Keratinocyte (primary cell): ENCODE measurements around the gene GPSM1. TPM values are rescaled to one million over a fixed set of nuclear protein-coding genes. Genes with fewer than 3 reads are reported as not detected.

Experiments used
- DNase-seq: peaks from one replicate; pipeline ENCODE4 v3.0.0-alpha.2; 2011; ENCODE audit warnings: low read depth, missing footprints, low spot score
- FAIRE-seq: peaks from 2 replicates; lab custom pipeline; 2011; peaks lifted over from hg19 to GRCh38; lab: Jason Lieb, UNC
- H2AFZ ChIP-seq: 2 replicates; pipeline ENCODE4 v1.6.0; 2012; ENCODE audit warnings: low read length, control low read depth, inconsistent platforms; ENCODE audit not compliant: control insufficient read depth
- H3K27ac ChIP-seq: 2 replicates; pipeline ENCODE4 v1.5.1; 2011; ENCODE audit warnings: low read length; ENCODE audit not compliant: control insufficient read depth, insufficient read depth
- H3K27me3 ChIP-seq: 3 replicates; pipeline ENCODE4 v1.6.0; 2011; ENCODE audit warnings: low read length; ENCODE audit not compliant: control insufficient read depth, insufficient read depth; ENCODE audit errors: extremely low read depth
- H3K36me3 ChIP-seq, 2 experiments: 2 replicates in 1 of 2; 3 replicates in 1 of 2; pipeline ENCODE4 v1.5.1; 2011; ENCODE audit warnings: low read length in 2 of 2, mild to moderate bottlenecking in 1 of 2; ENCODE audit not compliant: control insufficient read depth in 2 of 2, insufficient read depth in 2 of 2; ENCODE audit errors: extremely low read depth in 1 of 2
- H3K4me1 ChIP-seq: 3 replicates; pipeline ENCODE4 v1.5.1; 2011; ENCODE audit warnings: low read length; ENCODE audit not compliant: control insufficient read depth, insufficient read depth; ENCODE audit errors: extremely low read depth
- H3K4me2 ChIP-seq: 3 replicates; pipeline ENCODE4 v1.6.0; 2011; ENCODE audit warnings: low read depth, low read length; ENCODE audit not compliant: control insufficient read depth, insufficient read depth; ENCODE audit errors: extremely low read depth
- H3K4me3 ChIP-seq, 3 experiments: fragments of 200-600 bp in 1 of 3; sonication (generic) in 1 of 3; 2 replicates in 2 of 3; 3 replicates in 1 of 3; pipeline ENCODE4 v1.5.1; 2011 to 2016; ENCODE audit warnings: low read length in 3 of 3, mild to moderate bottlenecking in 3 of 3, control low read depth in 2 of 3, inconsistent platforms in 1 of 3, low read depth in 1 of 3, mixed read lengths in 1 of 3, mixed run types in 1 of 3, moderate library complexity in 1 of 3; ENCODE audit not compliant: control insufficient read depth in 2 of 3, insufficient read depth in 2 of 3; ENCODE audit errors: extremely low read depth in 1 of 3
- H3K79me2 ChIP-seq: 2 replicates; pipeline ENCODE4 v1.6.0; 2012; ENCODE audit warnings: low read length; ENCODE audit not compliant: control insufficient read depth, insufficient read depth
- H3K9ac ChIP-seq: 3 replicates; pipeline ENCODE4 v1.6.0; 2011; ENCODE audit warnings: low read length; ENCODE audit not compliant: control insufficient read depth, insufficient read depth; ENCODE audit errors: extremely low read depth
- H3K9me1 ChIP-seq: 3 replicates; pipeline ENCODE4 v1.6.0; 2011; ENCODE audit warnings: low read length; ENCODE audit not compliant: control insufficient read depth, insufficient read depth; ENCODE audit errors: extremely low read depth
- H3K9me3 ChIP-seq: 2 replicates; pipeline ENCODE4 v1.5.1; 2012; ENCODE audit warnings: low read depth, low read length; ENCODE audit not compliant: control insufficient read depth
- H4K20me1 ChIP-seq: 3 replicates; pipeline ENCODE4 v1.6.0; 2011; ENCODE audit warnings: low read length; ENCODE audit not compliant: control insufficient read depth, insufficient read depth; ENCODE audit errors: extremely low read depth
- CTCF ChIP-seq, 3 experiments: IDR thresholded peaks in 1 of 3; conservative IDR thresholded peaks in 1 of 3; optimal IDR thresholded peaks in 1 of 3; 2 replicates in 2 of 3; 3 replicates in 1 of 3; pipeline versions ENCODE3 to v1.5.1; 2011; ENCODE audit warnings: low read length in 3 of 3, mild to moderate bottlenecking in 3 of 3, moderate library complexity in 2 of 3, control low read depth in 1 of 3, inconsistent platforms in 1 of 3; ENCODE audit not compliant: insufficient read depth in 2 of 3; ENCODE audit errors: extremely low read depth in 1 of 3
- EZH2 ChIP-seq: IDR thresholded peaks from one replicate; pipeline ENCODE4 v1.6.1; 2012; ENCODE audit warnings: inconsistent platforms, mild to moderate bottlenecking, low read length, moderate library complexity
- dilution Hi-C: fragments of 300-500 bp; cut with MboI; formaldehyde crosslinking; loops from one replicate; pipeline ENCODE4 v1.7.0; 2020; ENCODE audit warnings: low sequenced_read_pairs; ENCODE audit not compliant: extremely low pct_ligation_motif_present
- polyA plus RNA-seq, 5 experiments: library from polyadenylated mRNA; depleted of rRNA in 3 of 5; stranded (reverse) in 3 of 5; stranded (forward) in 1 of 5; unstranded in 1 of 5; fragments of >200 nt; gene quantifications; 1 replicate in 1 of 5; 2 replicates in 3 of 5; 3 replicates in 1 of 5; pipeline versions ENCODE4 v1.2.1 to v1.2.3, GENCODE V29; 2011 to 2012; ENCODE audit warnings: missing spikeins in 2 of 5, low read depth in 1 of 5, low replicate concordance in 1 of 5

Gene GPSM1
- polyA plus RNA-seq, 1 donor (not counting 4 experiments of a cell fraction or from before 2014, with no cell fraction given): 2.5 TPM

GRCh38 chr9:136401173-136401922, 74.0 kb downstream of the GPSM1 start:
- H4K20me1 ChIP-seq: peaks cover 5% of the 10 kb centered on the region
- H3K9me1 ChIP-seq: peaks cover 4% of the 10 kb centered on the region
- no peak overlapping the region for H3K4me3 ChIP-seq
- no peaks in the 10 kb centered on the region for H3K9me3 ChIP-seq
- no peak for FAIRE-seq
- no peaks in the 10 kb centered on the region for H3K27me3 ChIP-seq
- peaks cover 32% of the 10 kb centered on the region for H3K79me2 ChIP-seq
- H3K4me2 ChIP-seq: no peak overlapping the region
- no peak overlapping the region for H3K9ac ChIP-seq
- TF ChIP-seq CTCF (optimal IDR thresholded peaks at IDR 0.05 in 1 of 3, IDR thresholded peaks at IDR 0.05 in 1 of 3, conservative IDR thresholded peaks at IDR 0.05 in 1 of 3; ENCODE audit: extremely low read depth in 1 of 3, insufficient read depth in 2 of 3, low read length in 3 of 3) (no peak), EZH2 (no peak)
- peaks cover 12% of the 10 kb centered on the region for H3K4me1 ChIP-seq
- H2AFZ ChIP-seq: no peak overlapping the region
- no peak overlapping the region for H3K27ac ChIP-seq
- peaks cover 24 to 25% of the 10 kb centered on the region in 2 experiments for H3K36me3 ChIP-seq
- no peak for DNase-seq
- dilution Hi-C loops: no loop called here

- Histone ChIP-seq H3K36me3 (peaks cover 20 to 23% of the 10 kb centered on the region in 2 experiments), H3K4me1 (peaks cover 12% of the 10 kb centered on the region)
- dilution Hi-C loops: no loop called here
These were observed 74.7 kb downstream of the GPSM1 start for GRCh38 chr9:136402067-136402466.

More at GRCh38 chr9:136402067-136402466, 74.7 kb downstream of the GPSM1 start:
- FAIRE-seq (no peak), DNase-seq (no peak)
- Histone ChIP-seq H4K20me1 (peaks cover 5% of the 10 kb centered on the region), H2AFZ (no peak overlapping the region), H3K9ac (no peak overlapping the region), H3K79me2 (peaks cover 27% of the 10 kb centered on the region), H3K27me3 (no peaks in the 10 kb centered on the region), H3K9me3 (no peaks in the 10 kb centered on the region), H3K4me2 (no peak overlapping the region), H3K27ac (no peak overlapping the region), H3K9me1 (peaks cover 4% of the 10 kb centered on the region), H3K4me3 (no peak overlapping the region)
- no peak for TF ChIP-seq CTCF (optimal IDR thresholded peaks at IDR 0.05 in 1 of 3, IDR thresholded peaks at IDR 0.05 in 1 of 3, conservative IDR thresholded peaks at IDR 0.05 in 1 of 3; ENCODE audit: extremely low read depth in 1 of 3, insufficient read depth in 2 of 3, low read length in 3 of 3)
- no peak for TF ChIP-seq EZH2
